KBM-7 (cell line): ENCODE measurements around the gene PPP1R13B.
"Not testable (repeated sequence)": the region's sequence is repeated elsewhere in the genome, so short reads cannot be mapped to it uniquely, and the experiment has no call there.

Experiments
- DNase-seq: peaks from one replicate; pipeline ENCODE4 v3.0.0-alpha.2; 2015
- in situ Hi-C: fragments of 300-500 bp; cut with MboI; formaldehyde crosslinking; loops from 2 replicates; pipeline ENCODE4 v1.14.3; 2020; ENCODE audit warnings: low sequenced_read_pairs, low pct_unique_long_range_greater_than_20kb, mixed read lengths

The PPP1R13B gene

DNA sequence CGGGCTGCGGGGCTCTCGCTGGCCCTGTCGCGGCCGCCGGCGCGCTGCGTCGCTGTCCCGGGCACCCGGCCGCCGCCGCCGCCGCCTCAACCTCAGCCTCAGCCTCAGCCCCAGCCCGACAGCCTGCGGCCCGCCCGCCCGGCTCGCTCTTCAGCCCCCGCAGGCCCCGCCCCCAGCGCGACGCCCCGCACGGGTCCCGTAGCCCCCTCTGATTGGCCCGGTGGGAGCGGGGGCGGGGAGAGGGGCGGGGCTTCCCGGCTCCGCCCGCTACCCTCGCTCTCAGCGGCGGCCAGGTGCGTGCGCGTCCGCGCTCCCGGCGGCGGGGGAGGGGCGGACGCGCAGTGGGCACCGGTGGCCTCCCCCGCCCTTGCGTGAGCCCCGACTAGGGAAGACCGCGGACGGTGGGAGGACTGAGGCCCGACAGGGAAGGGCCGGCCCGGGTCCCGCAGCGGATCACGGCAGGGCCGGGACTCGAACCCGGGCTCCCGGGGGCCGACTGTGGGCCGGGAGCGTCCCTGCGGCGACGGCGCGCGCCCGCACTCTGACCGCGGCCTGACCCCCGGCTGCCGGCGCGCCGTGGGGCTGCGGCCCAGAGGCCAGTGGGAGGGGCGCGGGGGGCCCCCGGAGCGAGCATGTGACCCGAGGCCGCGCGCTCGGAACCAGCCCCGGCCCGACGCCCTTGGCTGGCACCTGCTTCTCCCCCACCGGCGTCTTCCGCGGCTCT is at the start of gene PPP1R13B:
TSS of gene PPP1R13B (minus strand) at position 125 of the 724 bp plus-strand sequence. CDS start 268 bp downstream, outside the sequence.
- DNase-seq = peak; percentile 73
- in situ Hi-C loops = no loop called here

DNA sequence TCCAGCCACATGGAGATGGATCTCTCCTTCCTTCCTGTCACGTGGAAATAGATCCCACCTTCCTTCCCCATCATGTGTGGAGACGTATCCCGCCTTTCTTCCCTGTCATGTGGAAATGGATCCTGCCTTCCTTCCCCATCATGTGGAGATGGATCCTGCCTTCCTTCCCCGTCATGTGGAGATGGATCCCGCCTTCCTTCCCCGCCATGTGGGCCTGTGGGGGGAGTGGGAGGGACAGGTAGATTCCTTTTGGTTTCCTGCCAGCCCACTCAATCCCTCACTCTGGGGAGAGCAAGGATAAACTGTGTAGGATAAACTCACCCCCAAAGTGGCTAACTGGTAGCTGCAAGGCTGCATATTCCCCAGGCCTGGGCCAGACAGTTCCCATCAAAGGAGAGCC is 49.2 kb upstream of the PPP1R13B start:
- DNase-seq = no peak
- in situ Hi-C loops = no loop called here

DNA sequence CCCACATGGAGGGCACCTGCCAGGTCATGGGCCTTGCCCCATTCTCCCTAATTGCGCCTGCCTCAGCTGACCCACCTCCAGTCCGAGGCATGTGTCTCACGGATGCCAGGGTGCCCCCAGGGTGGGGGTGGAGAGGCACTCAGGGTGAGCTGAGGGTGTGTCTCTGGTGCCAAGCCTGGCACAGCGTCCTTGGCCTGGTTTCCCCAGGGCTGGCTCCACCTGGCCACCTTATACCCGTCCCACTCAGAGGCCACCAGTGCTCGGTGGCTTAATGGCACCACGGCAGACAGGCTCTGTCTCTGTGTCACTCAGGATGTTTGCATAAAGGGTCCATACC is 47.3 kb upstream of the PPP1R13B start:
- in situ Hi-C loops = no loop called here
- DNase-seq = no peak

GRCh38 chr14:103894034-103894722 is 46.8 kb upstream of the PPP1R13B start:
- no peak for DNase-seq
- in situ Hi-C loops = no loop called here

GRCh38 chr14:103892247-103892646 is 44.9 kb upstream of the PPP1R13B start:
- in situ Hi-C loops = no loop called here

DNA sequence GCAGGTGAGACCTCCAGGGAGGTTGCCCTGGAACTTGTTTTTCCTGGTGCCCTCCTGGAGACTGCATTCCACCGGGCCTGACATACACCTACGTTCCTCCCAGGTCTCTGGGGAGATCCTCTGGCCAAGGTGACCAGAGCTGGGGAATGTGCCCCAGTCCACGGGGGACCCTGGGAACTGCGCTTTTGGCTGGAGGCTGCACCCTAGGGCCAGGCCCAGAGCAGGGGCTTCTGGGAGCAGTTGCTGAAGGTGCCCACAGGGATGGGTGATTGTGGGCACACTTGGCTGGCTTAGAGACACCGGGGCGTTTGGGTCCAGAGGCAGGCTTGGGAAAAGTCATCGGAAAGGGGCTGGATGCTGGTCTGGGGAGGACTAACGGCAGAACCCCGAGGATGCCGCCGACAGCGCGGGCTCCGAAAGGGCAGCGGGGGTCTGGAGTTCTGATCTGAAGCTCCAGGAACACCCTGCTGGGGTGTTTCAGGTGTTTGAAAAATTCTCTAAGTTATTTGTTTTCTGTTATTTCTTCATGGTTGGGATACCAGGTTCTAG is 44.4 kb upstream of the PPP1R13B start:
- in situ Hi-C loops = no loop called here
- DNase-seq = no peak

More at GRCh38 chr14:103892247-103892646, 44.9 kb upstream of the PPP1R13B start:
- no peak for DNase-seq

DNA sequence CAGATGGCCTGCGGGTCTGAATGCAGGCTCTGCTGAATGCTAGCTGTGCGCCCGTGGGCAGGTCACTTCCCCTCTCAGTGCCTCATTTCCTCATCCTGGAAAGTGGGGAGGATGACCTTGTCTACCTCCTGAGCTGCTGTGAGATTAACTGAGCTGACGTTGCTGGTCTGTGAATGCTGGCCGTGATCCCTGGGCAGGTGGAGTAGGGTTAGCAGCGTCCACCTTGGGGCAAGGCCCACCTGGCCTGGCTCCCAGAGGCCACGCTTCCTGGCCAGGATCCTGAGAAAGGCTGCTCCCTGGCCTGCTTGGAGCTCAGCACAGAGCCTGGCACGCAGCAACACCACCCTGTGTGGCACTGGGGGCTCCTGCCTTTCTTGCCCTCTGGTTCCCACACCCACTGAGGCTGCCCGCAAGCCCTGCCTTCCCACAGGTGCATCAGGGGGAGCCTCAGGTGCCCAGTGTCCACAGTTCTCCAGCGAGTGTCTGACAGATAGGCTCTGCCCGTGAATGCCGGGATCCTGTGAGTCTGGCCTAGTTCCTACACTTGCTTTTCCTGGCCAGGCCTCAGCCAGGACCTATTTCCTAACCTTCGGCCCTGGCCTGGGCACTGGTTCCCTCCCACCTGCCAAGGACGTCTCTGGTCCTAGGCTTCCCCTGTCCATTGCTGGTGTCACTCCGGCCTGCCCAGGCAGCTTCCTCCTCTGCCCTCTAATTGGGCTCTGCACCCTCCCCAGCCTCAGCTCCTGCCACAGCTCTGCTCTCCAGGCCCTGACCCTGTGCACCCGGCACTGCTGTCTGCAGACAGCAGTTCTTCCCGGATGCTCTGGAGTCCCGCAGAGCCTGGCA is 43.7 kb upstream of the PPP1R13B start:
- in situ Hi-C loops = no loop called here
- no peak for DNase-seq

- DNase-seq = no peak
- in situ Hi-C loops = no loop called here
Observed at GRCh38 chr14:103890052-103890371, 42.6 kb upstream of the PPP1R13B start.

GRCh38 chr14:103889313-103890051 is 42.1 kb upstream of the PPP1R13B start:
- in situ Hi-C loops = no loop called here

DNA sequence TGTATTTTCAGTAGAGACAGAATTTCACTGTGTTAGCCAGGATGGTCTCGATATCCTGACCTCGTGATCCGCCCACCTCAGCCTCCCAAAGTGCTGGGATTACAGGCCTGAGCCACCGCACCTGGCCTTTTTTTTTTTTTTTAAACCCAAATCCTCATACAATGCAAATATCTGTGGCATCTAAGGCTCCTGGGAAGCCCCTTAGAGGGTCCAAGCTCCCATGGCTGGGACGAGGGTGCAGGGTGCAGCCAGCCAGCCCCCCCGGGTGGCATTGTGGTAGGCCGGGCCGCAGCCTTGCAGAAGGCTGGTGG is 41.6 kb upstream of the PPP1R13B start:
- in situ Hi-C loops, DNase-seq: not testable (repeated sequence)

More at GRCh38 chr14:103889313-103890051, 42.1 kb upstream of the PPP1R13B start:
- no peak for DNase-seq

DNA sequence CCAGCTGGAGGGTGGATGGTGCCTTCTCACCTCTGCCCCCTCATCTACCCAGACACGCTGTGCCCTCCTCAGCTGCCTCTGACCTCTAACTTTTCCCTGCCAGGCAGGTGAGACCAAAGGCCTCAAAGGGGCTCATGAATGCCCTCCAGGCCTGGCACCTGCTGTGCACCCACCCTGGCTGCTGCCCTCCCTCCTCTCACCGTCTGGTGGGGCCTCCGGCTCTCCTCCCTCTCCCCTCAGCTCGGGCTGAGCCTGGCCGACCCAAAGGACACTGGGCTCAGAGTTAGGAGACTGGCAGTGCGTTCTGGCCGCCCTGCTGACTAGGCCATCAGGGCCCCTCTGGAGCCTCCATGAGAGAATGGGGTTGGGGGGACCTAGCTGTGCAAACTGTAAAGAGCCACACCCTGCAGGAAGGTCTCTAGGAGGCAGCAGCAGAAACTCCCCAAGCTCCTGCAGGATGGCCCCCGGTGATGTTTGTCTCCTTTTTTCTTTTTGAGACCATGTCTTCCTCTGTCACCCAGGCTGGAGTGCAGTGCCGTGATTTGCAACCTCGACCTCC is 40.3 kb upstream of the PPP1R13B start:
- in situ Hi-C loops = no loop called here
- DNase-seq = no peak

GRCh38 chr14:103887170-103887501 is 39.8 kb upstream of the PPP1R13B start:
- DNase-seq = no peak
- in situ Hi-C loops = no loop called here

GRCh38 chr14:103886304-103887169 is 39.2 kb upstream of the PPP1R13B start:
- in situ Hi-C loops = no loop called here
- DNase-seq = no peak

DNA sequence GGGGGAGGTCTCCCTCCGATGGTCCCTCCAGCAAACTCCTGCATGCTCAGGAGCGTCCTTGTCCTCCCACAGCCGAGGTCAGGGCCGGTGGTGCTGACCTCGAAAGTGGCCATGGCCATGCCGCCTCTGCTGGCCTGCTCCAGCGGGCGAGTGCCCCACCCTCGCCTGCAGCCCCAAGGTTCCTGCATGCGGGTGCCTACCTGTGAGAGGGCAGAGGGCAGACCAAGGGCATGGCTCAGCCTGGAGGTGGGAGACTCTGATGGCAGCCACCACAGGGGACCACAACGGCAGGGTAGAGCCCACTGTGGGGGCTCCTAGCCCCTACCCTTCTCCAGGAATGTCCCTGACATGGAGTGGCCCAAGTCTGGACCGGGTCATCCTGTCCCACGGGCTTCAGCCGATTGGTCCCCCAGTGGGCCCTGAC is 38.1 kb upstream of the PPP1R13B start:
- DNase-seq = no peak
- in situ Hi-C loops = no loop called here

DNA sequence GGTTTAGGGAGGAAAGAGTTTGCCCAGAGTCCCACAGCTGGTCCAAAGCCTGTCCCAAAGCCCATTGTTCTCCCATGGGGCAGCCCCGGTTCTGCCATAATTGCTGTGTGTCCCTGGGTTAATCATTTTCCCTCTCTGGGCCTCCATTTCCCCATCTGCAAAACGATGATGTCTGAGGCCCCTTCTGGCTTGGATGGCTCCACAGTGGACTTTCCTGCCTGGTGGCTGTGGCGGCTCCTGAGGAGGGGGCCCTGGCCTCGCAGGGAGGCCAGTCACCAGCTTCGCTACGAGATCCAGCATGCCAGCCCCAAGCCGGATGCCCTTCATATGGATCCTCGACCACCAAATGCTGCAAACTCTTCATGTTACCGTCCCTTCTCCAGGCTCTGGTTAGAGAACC is 37.5 kb upstream of the PPP1R13B start:
- in situ Hi-C loops = no loop called here
- no peak for DNase-seq

DNA sequence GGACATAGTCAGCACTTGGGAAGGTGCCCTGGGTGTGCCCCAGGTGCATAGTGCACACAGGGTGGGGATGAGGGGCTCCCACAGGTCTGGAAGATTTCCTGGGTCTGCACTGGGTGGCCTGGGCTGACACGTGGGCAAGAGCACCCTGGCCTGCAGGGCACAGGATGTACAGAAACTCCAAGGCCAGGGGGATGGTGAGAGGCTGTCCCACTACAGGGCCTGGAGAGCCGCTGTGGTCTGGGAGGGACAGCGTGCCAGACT is 35.8 kb upstream of the PPP1R13B start:
- in situ Hi-C loops = no loop called here
- no peak for DNase-seq

DNA sequence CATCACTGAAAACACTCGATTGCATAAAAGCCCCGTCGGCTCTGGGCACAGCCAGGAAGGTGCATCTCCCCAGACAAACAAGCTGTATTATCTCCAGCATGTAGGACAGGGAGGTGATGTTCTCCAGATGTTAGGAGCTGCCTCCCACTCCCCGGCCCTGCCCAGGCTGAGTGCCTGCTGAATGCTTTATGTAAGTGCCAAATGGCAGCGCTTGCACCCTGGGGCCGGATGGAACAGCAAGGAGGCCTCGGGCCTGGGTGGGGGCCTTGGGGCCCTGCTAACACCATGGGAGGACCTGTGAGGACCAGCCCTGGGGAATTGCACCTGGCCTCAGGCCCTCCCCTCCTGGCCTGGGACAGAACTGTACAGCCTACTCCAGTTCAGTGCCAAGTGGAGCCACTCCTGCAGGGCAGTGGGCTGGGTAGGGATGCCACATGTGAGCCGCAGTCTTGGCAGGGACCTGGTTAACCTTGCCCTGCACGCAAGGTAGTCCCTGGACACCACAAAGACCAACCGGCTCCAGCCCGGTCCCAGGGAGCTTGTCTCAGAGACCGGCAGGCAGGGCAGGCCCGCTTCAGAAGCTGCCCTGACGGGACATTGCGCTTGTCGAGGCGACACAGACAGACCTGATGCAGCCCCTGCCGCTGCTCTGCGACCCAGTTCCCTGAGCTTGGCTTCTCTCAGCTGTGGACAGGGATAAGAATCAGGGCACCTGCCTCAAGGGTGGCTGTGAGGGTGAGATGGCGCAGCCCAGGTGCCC is 35.3 kb upstream of the PPP1R13B start:
- no peak for DNase-seq
- in situ Hi-C loops = no loop called here
